GM18868 (cell line): ENCODE data around the gene CACNA2D3.

ENCODE experiments used
- ATAC-seq: cut with Tn5 transposase; IDR thresholded peaks from one replicate; pipeline ENCODE4 v1.9.1; 2021; ENCODE audit warnings: mild to moderate bottlenecking, moderate library complexity; ENCODE audit not compliant: unreplicated experiment

CACNA2D3 gene

GRCh38 chr3:54936561-54936960, 814.2 kb downstream of the CACNA2D3 start:
- no peak for ATAC-seq

DNA sequence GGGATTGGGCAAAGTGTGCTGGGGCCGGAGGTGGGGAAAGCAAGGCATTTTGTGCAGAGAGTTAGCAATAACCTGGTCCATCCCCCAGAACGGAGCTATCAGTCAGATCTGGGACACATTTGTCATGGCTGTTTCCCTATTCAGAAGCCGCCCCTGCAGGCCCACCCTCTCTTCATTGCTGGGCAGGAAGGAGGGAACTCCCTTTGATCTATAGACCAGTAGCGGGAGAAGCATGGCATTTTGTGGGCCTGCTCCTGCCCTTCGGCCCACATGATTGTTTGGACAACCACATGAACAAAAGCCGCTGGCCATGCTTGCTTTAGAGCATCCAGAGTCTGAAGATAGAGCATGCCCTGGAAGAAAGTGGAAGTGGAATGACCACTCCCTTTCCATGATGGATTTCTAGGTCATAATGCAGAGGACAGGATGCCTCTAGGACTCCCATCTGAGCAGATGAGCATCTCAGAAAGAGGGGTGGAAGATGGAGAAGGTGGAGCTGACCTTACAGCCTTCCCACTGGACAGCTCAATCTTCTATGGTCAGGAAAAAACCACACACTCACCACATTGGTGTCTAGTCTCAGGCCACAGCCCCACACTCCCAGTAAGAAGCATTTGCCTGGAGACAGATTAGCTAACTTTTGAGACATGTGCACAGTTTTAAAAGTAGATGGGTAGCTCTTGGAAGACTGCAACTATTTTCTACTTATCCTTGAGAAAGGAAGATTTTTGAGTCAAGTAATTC, 817.4 kb downstream of the CACNA2D3 start:
- no peak for ATAC-seq

GRCh38 chr3:54940971-54941370, 818.6 kb downstream of the CACNA2D3 start:
- ATAC-seq = no peak

- ATAC-seq = no peak
These were observed 819.5 kb downstream of the CACNA2D3 start for GRCh38 chr3:54941690-54942362.

GRCh38 chr3:54949491-54950044, 827.2 kb downstream of the CACNA2D3 start:
- no peak for ATAC-seq

DNA sequence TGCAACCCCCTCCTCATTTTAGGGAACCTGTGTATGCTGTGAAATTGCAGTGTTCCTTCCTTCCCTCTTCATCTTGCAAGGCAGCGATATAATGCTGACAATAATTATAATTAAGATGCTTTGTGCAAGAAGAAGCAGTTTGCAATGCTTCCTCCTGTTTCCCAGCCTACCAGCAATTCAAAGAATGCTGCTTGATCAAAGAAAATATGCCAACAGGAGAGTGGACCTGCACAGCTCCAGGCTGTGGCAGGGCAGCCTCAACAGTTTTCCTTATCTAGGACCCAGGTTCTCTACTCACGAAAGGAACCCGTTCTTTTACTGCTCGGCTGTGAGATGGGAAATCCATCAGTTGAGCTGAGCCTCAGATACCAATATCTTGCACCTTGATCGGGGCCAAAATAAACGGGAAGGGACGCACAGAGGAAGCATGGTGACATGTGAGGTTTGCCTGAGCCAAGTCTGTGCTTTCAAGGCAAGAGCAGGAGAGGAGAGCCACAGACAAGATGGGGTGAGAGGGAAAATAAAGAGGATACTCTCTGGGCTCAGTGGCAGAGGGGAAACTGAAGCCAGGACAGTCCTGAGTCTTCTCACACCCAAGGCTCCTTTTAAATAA, 828.1 kb downstream of the CACNA2D3 start:
- ATAC-seq = no peak

GRCh38 chr3:54951405-54951804, 829.1 kb downstream of the CACNA2D3 start:
- ATAC-seq = no peak

GRCh38 chr3:54954022-54954421, 831.7 kb downstream of the CACNA2D3 start:
- ATAC-seq = no peak

GRCh38 chr3:54954521-54954920, 832.2 kb downstream of the CACNA2D3 start:
- ATAC-seq = no peak

- ATAC-seq = no peak
These were observed 833.1 kb downstream of the CACNA2D3 start for GRCh38 chr3:54955496-54955895.

- ATAC-seq = no peak
These were observed 833.6 kb downstream of the CACNA2D3 start for GRCh38 chr3:54955941-54956340.

DNA sequence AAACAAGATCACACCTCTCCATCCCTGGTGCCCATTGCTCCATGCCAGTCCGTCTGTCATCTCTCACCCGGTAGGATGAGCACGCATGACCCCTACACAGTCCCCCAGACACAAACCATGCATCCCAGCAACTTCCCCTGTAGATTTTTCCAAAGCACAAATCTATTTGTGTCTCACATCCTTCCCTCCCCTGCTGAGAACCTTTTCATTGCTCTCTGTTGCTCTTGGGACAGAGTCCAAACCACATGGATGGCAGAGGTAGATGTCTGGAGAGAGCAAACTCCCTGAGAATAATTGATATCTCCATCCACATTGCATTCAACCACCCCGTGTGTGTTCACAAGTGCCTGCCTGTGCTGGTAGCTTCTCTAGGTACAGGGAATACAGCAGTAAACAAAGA, 835.4 kb downstream of the CACNA2D3 start:
- no peak for ATAC-seq

GRCh38 chr3:54960082-54960481, 837.7 kb downstream of the CACNA2D3 start:
- no peak for ATAC-seq

- no peak for ATAC-seq
These were observed 838.3 kb downstream of the CACNA2D3 start for GRCh38 chr3:54960701-54961100.

DNA sequence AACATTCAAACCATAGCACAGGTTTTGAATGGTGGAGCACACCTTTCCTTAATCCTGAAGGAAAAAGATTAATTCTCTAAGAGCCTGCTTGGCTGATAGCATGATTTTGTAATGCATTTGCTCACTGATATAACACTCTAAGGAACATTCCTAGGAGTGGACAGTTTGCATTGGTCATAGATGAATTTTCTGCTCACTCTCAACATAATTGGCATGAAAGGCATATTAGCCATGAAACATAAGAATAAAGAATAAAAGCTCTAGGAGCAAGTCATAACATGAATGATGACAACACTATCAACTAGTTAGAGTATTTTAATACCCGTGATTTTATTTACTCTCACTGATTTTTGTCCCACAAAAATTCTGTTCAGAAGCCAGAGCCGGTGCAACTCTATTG, 839.8 kb downstream of the CACNA2D3 start:
- ATAC-seq = no peak

DNA sequence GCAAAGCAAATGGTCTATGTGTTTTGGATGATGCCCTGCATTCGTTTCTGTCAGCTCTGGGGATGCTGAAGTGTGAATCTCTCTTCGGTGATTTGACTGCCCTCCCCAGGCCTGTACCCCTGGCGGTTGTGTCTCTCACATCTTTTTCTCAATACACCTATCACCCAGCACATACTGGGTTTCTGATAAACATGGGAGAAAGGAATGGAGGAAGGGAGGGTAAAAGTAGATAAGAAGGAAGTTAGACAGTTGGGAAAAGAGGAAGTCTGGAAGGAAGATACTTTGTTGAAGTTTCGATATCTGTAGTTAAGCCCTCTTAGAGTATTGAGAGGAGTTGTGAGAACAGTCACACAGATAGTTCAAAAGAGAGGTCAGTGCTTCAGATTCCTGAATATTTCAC, 841.3 kb downstream of the CACNA2D3 start:
- ATAC-seq = no peak

GRCh38 chr3:54964081-54964480, 841.7 kb downstream of the CACNA2D3 start:
- no peak for ATAC-seq

DNA sequence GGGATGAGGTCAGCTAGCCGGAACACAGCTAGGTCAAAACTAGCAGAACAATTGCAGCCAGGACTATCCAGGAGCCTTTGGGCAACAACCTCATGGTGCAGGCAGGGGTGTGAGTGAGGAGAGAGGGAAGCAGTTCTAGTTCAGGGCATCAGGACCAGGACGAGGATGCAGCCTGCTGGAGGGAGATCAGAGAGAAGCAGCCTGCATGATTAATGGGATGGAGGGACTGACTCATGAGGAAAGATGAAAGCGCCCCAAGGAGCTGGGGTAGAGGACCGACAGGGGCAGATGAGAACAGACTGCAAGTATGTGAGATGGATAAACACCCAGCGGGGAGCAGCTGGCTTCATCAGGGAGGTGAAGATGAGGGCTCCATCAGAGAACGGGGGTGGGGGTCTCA, 843.4 kb downstream of the CACNA2D3 start:
- no peak for ATAC-seq

DNA sequence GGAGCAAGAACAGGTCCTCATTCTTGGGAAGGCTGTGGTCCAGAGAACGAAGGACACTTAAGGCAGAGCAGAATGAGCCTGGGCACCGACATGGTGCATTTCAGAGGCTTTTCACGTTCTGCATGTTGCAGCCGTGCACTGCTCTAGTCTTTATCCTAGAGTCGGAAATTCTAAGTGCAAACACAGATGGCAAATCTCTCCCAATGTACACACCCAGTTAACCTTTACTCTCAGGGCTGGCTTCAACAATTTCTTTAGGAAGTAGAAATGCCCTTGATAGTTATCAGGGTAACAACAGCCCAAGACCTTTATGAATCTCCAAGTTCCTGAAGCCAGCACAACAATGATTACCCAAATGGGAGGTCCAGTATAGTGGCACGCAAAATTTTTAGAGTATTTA, 844.6 kb downstream of the CACNA2D3 start:
- ATAC-seq = no peak

GRCh38 chr3:54967731-54968161, 845.4 kb downstream of the CACNA2D3 start:
- ATAC-seq = no peak

DNA sequence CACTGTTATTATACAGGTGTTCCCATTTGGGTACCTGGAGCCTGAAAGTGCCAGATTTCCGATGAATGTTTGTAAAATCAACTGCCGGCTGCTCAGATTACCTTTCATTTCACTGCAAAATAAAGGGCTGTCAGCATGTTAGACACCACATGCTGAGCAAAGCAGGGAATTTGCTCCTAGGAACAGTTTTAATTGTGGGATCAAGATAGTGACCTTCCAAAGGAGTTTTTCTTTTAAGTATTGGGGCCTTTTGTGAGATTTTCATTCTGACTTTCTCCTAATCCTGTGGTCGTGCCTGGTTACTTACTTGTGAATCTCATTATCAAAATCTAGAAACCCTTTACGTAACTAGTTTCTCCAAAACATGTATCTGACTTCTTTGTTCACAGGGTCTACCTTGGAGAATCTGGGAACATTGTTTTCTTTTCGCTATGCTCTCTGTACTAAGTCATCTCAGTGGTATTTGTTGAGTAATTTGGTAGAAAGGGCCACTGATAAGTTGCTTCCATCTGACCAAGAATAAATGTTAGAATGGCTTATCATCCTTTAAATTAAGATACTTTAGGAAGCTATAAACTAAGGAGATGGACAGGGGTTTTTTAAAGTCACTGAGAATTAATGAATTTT, 846.3 kb downstream of the CACNA2D3 start:
- ATAC-seq = no peak
